GM23248 (cell line): Measurements from ENCODE around the gene CRY1.

Experiments
- EZH2 ChIP-seq: fragments of 200-600 bp; sonication (generic); IDR thresholded peaks from 2 replicates; pipeline ENCODE4 v1.6.1; 2018; ENCODE audit warnings: antibody characterized with exemption, mild to moderate bottlenecking; ENCODE audit not compliant: insufficient read depth, poor library complexity, severe bottlenecking
- EZH2phosphoT487 ChIP-seq: fragments of 200-600 bp; sonication (generic); IDR thresholded peaks from 2 replicates; pipeline ENCODE4 v1.6.1; 2018; ENCODE audit warnings: antibody characterized with exemption, moderate library complexity, mild to moderate bottlenecking, low read depth; ENCODE audit not compliant: insufficient read depth

DNA sequence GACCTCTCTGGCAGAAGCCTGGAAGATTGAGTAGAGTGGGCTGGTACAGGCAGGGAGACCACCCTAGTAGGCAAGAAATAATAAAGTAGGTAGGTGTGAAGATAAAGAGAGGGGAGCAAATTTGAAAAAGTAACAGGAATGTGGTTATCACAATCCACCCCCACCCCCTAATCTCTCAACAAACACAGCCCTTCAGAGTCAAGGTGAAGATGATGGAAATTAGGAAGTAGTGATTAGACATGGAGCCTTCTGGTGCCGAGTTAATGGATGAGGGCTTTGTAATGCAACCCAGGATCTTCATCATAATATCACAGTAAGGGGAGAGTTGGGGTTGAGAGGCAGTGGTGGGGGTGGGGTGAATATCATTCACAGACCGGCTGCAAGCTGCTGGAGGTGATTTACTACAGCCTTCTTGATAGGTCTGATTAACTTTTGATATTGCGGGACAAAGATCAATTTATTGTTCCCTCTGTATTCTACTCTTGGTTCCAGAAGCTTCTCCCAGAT lies 29.2 kb upstream of the CRY1 start:
- no peak for TF ChIP-seq EZH2
- no peak for TF ChIP-seq EZH2phosphoT487
